HG02798 (cell line): ENCODE results near the gene SAP30.

Source experiments
- ATAC-seq: cut with Tn5 transposase; IDR thresholded peaks from one replicate; pipeline ENCODE4 v1.9.1; 2021; ENCODE audit warnings: mild to moderate bottlenecking; ENCODE audit not compliant: unreplicated experiment, poor library complexity

The SAP30 gene

DNA sequence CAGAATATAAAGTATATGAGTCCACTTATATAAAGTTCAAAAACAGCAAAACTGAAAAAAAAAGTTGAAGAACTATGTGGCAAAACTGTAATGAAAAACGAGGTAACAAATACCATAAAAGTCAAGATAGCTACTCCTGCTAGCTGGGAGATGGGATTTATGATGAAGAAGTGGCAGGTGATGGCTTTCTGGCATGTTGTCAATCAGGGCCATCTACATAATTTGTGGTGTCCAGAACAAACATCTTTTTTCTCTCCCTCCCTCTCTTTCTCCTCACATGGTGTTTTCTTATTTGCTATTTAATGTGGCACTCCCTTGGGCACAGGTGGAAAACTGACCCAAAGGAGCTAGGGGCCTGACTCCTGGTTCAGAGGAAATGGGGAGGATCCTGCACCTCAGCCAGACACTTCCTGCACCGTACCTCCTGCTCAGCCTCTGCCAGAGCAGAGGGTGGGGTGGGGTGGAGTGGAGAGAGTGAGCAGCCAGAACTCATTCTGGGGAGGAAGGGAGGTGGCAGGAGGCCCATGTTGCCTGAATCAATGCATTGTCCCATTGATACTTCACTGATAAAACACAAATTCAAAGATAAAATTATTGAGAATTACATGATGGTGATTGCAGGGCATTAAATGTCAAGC, 5.3 kb upstream of the SAP30 start:
- no peak for ATAC-seq

- no peak for ATAC-seq
Observed at GRCh38 chr4:173367285-173367684, 3.5 kb upstream of the SAP30 start.

- ATAC-seq: no peak
Observed at GRCh38 chr4:173367946-173368345, 2.8 kb upstream of the SAP30 start.

GRCh38 chr4:173370130-173370476, 651 bp upstream of the SAP30 start:
- ATAC-seq: peak; percentile 2

DNA sequence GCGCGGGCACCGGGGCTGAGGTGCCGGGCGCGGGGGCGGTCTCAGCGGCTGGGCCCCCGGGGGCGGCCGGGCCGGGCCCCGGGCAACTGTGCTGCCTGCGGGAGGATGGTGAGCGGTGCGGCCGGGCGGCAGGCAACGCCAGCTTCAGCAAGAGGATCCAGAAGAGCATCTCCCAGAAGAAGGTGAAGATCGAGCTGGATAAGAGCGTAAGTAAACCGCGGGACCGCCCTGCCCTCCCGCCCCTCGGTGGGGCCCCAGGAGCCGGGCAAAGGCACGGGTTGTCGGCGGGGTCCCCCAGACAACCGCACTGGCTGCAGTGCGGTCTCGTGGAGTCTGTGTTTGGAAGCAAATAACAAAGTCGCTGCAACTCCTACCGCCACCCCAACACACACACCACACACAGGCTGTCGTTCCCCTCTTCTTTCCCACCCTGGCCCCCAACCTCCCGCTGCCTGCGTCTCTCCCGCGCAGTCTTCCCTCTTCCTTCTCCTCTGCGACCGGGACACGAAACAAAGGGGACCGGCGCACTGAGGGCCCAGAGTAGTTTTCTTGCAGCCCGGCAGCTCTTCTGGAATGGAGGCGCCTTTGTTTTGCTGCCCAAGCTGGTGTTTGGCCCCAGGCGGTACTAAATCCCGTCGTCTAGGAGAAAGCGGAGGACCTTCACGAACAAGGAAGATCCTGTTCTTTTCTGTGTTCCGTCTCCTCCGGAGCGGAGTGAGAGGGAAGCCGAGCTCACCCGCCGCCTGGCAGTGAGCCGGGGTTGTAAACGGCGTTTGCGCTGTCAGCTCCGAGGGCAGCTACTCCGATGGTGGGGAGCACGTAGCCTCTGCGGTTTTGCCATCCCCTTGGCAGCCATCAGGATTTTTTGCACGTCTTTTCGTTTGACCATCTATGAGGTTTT, 788 bp downstream of the SAP30 start:
- ATAC-seq: peak; percentile 21

GRCh38 chr4:173374588-173374987, 3.8 kb downstream of the SAP30 start:
- no peak for ATAC-seq

- no peak for ATAC-seq
Observed at GRCh38 chr4:173379929-173380328, 9.2 kb downstream of the SAP30 start.

DNA sequence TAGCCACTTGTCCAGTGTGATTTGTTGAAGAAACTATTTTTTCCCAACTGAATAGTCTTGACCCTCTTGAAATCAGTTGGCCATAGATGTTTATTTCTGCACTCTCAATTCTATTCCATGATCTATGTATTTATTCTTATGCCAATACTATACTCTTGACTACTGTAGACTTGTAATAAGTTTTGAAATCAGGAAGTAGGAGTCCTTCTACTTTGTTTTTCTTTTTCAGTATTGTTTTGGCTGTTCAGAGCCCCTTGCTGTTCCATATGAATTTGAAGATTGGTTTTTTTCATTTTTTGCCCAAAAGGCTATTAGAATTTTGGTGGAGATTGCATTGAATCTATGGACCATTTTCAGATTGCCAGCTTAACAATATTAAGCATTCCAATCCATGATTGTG, 10.2 kb downstream of the SAP30 start:
- ATAC-seq: no peak

DNA sequence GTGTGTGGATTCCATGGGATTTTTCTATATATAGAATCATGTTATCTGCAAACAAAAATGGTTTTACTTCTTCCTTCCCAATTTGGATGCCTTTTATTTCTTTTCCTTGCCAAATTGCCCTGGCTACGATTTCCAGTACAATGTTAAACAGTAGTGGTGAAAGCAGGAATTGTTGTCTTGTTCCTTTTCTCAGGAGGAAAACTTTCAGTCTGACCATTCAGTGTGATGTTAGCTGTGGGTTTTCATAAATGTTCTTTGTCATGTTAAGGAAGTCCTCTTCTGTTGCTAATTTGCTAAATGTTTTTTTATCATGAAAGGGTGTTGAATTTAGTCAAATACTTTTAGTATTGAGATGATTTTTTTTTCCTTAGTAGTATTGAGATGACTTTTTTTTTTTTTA, 10.9 kb downstream of the SAP30 start:
- no peak for ATAC-seq

DNA sequence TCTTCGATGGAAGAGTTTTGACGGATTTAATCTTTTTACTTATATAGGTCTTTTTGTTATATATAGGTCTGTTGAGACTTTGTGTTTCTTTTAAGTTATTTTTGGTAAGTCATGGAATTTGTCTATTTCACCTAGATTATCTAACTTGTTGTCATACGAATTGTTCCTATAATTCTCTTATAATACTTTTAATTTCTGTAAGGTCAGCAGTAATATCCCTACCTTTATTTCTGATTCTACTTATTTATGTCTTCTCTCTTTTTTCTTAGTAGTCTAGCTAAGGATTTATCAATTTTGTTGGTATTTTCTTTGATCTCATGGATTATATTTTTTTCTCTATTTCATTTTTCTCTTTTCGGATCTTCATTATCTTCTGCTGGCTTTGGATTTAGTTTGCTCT, 11.6 kb downstream of the SAP30 start:
- no peak for ATAC-seq

- no peak for ATAC-seq
Observed at GRCh38 chr4:173386751-173387150, 16.0 kb downstream of the SAP30 start.

GRCh38 chr4:173391701-173392100, 20.9 kb downstream of the SAP30 start:
- ATAC-seq: no peak

GRCh38 chr4:173397604-173398003, 26.9 kb downstream of the SAP30 start:
- ATAC-seq: no peak

DNA sequence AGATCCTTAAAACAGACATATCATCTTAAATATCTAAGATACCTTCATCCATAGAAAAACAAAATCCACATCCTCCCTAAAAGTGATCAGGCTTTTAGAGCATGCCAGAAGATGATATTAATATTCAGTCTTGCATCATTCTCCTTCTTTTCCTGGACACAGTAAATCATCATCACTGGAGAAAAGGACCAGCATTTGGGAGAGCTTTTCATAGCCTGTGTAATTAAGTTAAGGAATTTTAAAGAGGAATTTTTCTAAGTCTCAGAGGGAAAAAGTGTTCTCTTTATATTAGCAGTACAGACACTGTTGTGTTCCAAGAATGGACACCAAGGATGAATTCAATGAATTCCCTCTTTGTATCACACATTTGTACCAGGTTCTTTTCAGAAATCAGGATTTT, 27.5 kb downstream of the SAP30 start:
- no peak for ATAC-seq

DNA sequence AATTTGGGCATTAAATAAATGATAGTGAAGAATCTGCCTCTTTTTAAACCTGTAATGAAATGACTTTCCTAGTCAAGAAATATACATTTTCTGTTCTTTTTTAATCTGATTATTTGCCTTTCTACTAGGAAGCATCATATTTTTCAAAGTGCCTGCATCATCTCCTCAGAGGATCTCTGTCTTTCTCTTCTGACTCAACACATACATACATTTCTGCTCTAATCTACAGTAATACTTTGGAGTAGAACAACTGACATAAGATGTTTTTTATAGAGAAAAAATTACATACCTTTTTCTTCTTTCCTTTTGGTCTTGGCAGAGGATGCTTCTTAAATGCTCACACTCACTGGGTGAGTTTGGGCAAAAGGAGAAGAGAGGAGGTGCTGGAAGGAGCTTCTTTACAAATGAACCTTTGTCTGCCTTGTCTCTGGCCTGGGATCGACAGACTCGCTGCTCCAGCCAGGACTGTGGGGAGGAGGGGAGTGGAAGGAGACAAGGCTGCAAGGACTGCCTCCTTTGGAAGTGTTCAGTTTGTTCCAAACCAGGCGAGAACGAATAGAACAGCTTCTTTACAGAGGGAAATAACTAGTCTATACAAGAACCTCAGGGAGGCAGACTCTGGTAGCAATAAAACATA, 28.1 kb downstream of the SAP30 start, which contains the start of gene SCRG1:
SCRG1 (minus strand) TSS at position 338 of the 637 bp plus-strand sequence. CDS start 7,702 bp downstream, outside the sequence.
- no peak for ATAC-seq

GRCh38 chr4:173401063-173401462, 30.3 kb downstream of the SAP30 start:
- no peak for ATAC-seq

GRCh38 chr4:173403051-173403450, 32.3 kb downstream of the SAP30 start:
- ATAC-seq: no peak

DNA sequence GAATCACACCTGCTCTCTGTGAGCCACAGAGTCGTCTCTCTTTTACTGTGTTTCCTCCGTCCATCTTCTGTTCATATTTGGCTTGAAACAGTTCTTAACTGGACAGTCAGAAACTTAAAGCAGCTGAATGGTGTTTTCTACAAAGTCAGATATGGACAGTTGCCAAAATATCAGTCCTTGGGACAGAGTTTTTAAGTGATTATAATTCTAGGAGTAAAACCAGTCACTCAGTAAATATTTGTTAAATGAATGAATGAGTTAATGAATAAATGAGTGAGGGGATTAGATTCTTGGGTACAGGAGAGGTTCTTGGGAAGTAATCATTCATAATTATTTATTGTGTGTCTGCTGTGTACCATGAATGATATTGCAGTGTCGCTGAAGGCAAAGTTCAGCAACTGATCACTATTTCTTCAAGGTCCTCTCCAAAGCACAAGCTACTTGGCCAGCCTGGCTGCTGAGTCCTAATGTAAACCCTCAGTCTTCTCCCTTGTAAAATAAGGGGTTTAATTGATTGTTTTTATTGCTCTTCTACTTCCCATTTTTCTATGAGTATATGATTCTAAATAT, 33.6 kb downstream of the SAP30 start:
- no peak for ATAC-seq

DNA sequence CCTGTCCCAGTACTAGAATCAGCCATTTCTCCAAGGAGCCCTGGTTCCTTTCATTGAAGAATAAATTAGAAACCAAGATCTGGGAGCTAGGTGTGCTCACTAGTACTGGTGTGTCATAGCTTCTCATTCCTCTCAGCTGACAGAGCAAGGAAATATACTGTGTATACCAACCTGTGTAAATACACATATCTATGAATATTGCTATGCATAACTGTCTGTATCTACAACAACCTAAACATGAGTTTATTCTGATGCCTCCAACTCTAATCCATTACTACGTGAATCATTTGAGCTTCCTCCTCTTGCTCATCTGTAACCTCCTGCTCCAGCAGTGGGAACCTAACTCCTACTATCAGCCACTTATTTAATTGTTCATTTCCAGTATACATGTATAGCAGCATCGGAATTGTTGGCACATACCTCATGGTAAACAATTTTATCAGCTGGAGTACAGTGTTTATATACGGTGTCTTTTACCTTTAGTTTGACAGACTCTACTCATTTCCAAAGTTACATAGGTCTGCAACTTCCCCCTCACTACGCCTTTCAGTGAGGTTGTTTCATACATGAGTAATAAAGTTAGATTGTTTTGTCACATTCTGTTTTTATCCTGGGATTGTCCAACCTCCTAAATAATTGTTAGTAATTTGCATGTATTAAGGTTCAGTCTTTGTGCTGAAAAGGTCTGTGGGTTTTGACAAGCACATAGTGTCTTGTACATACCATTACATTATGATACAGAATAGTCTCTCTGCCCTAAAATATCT, 35.3 kb downstream of the SAP30 start:
- peak; percentile 71 for ATAC-seq

- no peak for ATAC-seq
Observed at GRCh38 chr4:173410079-173410478, 39.3 kb downstream of the SAP30 start.
